ENCODE measurements around the gene ZNF844. TPM values are rescaled to one million over a fixed set of nuclear protein-coding genes. Genes with fewer than 3 reads are reported as not detected.

ZNF844 gene
- total RNA-seq, 1 experiment from 2014 or later, result 4.0 TPM

- DNase-seq (peak; percentile 37), ATAC-seq (peak; percentile 64)
- ChIA-PET POLR2A (ENCODE audit: unreplicated experiment) (no interaction called here), CTCF (no interaction called here)
- Histone ChIP-seq H3K4me3 (ENCODE audit: low read length) (peak overlapping the region; percentile 62), H4K20me1 (ENCODE audit: low read length) (no peaks in the 10 kb centered on the region), H3K4me2 (ENCODE audit: low read length) (peak overlapping the region; percentile 50), H3K9me2 (replicated peaks; ENCODE audit: low read length) (no peaks in the 10 kb centered on the region), H3K79me2 (ENCODE audit: low read length) (no peaks in the 10 kb centered on the region), H3K27me3 (ENCODE audit: low read length) (no peaks in the 10 kb centered on the region), H3K4me1 (ENCODE audit: insufficient read depth, low read length) (no peaks in the 10 kb centered on the region), H3K9me3 (ENCODE audit: low read length) (peaks cover 27% of the 10 kb centered on the region), H3K36me3 (ENCODE audit: low read depth, low read length) (no peaks in the 10 kb centered on the region; the same call in 1 of the 2 replicates), H2AFZ (ENCODE audit: low read length) (peak overlapping the region; percentile 73), H3K27ac (ENCODE audit: low read length) (no peak overlapping the region), H3F3A (ENCODE audit: low read length, unreplicated experiment) (no peaks in the 10 kb centered on the region), H3K9ac (ENCODE audit: low read length) (no peak overlapping the region)
- intact Hi-C loops (cut with micrococcal nuclease), result no loop called here
- BruUV-seq (replicated peaks), result no TSS peak
- TF ChIP-seq EZH2phosphoT487 (IDR thresholded peaks at IDR 0.05; ENCODE audit: borderline replicate concordance, low read length) (no peak), CTCF (conservative IDR thresholded peaks at IDR 0.05; ENCODE audit: low read depth, low read length) (no peak), EZH2 (IDR thresholded peaks at IDR 0.05; ENCODE audit: low read length, unreplicated experiment) (no peak)
These were observed 27.7 kb downstream of the ZNF844 start for GRCh38 chr19:12092065-12092867.

GRCh38 chr19:12092956-12093355 lies 28.4 kb downstream of the ZNF844 start:
- no peak for DNase-seq
- ChIA-PET POLR2A (ENCODE audit: unreplicated experiment) (no interaction called here), CTCF (no interaction called here)
- Histone ChIP-seq H3K27ac (ENCODE audit: low read length) (no peak overlapping the region), H3K36me3 (ENCODE audit: low read depth, low read length) (no peaks in the 10 kb centered on the region; the same call in 1 of the 2 replicates), H2AFZ (ENCODE audit: low read length) (no peak overlapping the region), H3K9ac (ENCODE audit: low read length) (no peak overlapping the region), H3K9me3 (ENCODE audit: low read length) (peaks cover 31% of the 10 kb centered on the region), H3K4me1 (ENCODE audit: insufficient read depth, low read length) (no peaks in the 10 kb centered on the region), H3K27me3 (ENCODE audit: low read length) (no peaks in the 10 kb centered on the region), H3K9me2 (replicated peaks; ENCODE audit: low read length) (no peaks in the 10 kb centered on the region), H3K4me2 (ENCODE audit: low read length) (no peak overlapping the region; the same call in 1 of the 2 replicates), H4K20me1 (ENCODE audit: low read length) (no peaks in the 10 kb centered on the region), H3K79me2 (ENCODE audit: low read length) (no peaks in the 10 kb centered on the region), H3F3A (ENCODE audit: low read length, unreplicated experiment) (no peaks in the 10 kb centered on the region), H3K4me3 (ENCODE audit: low read length) (no peak overlapping the region; the same call in 1 of the 2 replicates)
- BruUV-seq (replicated peaks), result no TSS peak
- intact Hi-C loops (cut with micrococcal nuclease), result no loop called here
- no peak for ATAC-seq
- TF ChIP-seq EZH2 (IDR thresholded peaks at IDR 0.05; ENCODE audit: low read length, unreplicated experiment) (no peak), EZH2phosphoT487 (IDR thresholded peaks at IDR 0.05; ENCODE audit: borderline replicate concordance, low read length) (no peak), CTCF (conservative IDR thresholded peaks at IDR 0.05; ENCODE audit: low read depth, low read length) (no peak)

GRCh38 chr19:12093777-12094176 lies 29.2 kb downstream of the ZNF844 start:
- no peak overlapping the region for H3K27ac ChIP-seq (ENCODE audit: low read length)
- no peak for ATAC-seq
- H3K4me1 ChIP-seq (ENCODE audit: insufficient read depth, low read length), result no peaks in the 10 kb centered on the region
- DNase-seq, result no peak
- H3K9me2 ChIP-seq (replicated peaks; ENCODE audit: low read length), result no peaks in the 10 kb centered on the region
- H3K36me3 ChIP-seq (ENCODE audit: low read depth, low read length), result no peaks in the 10 kb centered on the region; the same call in 1 of the 2 replicates
- H3F3A ChIP-seq (ENCODE audit: low read length, unreplicated experiment), result no peaks in the 10 kb centered on the region
- no peaks in the 10 kb centered on the region for H4K20me1 ChIP-seq (ENCODE audit: low read length)
- CTCF ChIA-PET, result no interaction called here
- H3K27me3 ChIP-seq (ENCODE audit: low read length), result no peaks in the 10 kb centered on the region
- H3K9me3 ChIP-seq (ENCODE audit: low read length), result peaks cover 34% of the 10 kb centered on the region
- no peak overlapping the region for H3K9ac ChIP-seq (ENCODE audit: low read length)
- no peak overlapping the region for H3K4me3 ChIP-seq (ENCODE audit: low read length)
- no peak overlapping the region for H2AFZ ChIP-seq (ENCODE audit: low read length)
- H3K79me2 ChIP-seq (ENCODE audit: low read length), result no peaks in the 10 kb centered on the region
- intact Hi-C loops (cut with micrococcal nuclease), result no loop called here
- TF ChIP-seq CTCF (conservative IDR thresholded peaks at IDR 0.05; ENCODE audit: low read depth, low read length) (no peak), EZH2 (IDR thresholded peaks at IDR 0.05; ENCODE audit: low read length, unreplicated experiment) (no peak), EZH2phosphoT487 (IDR thresholded peaks at IDR 0.05; ENCODE audit: borderline replicate concordance, low read length) (no peak)
- H3K4me2 ChIP-seq (ENCODE audit: low read length), result no peak overlapping the region
- no TSS peak for BruUV-seq (replicated peaks)
- POLR2A ChIA-PET (ENCODE audit: unreplicated experiment), result no interaction called here

All from PC-3 (cell line).